SK-N-SH treated with all-trans-retinoic acid at 6 μM for 48 hours (cell line): ENCODE measurements around the gene DDIT4L.

Experiments used
- ESRRG ChIP-seq: fragments of 250-450 bp; sonication (Bioruptor Pico); IDR thresholded peaks from 2 replicates; pipeline ENCODE4 v1.6.1; 2021; ENCODE audit warnings: mild to moderate bottlenecking
- GLIS3 ChIP-seq: fragments of 250-450 bp; sonication (Bioruptor Pico); IDR thresholded peaks from 2 replicates; pipeline ENCODE4 v1.5.0; 2020; ENCODE audit warnings: mild to moderate bottlenecking, moderate library complexity
- OSR1 ChIP-seq: fragments of 250-450 bp; sonication (Bioruptor Pico); IDR thresholded peaks from 2 replicates; pipeline ENCODE4 v1.8.0; 2022; ENCODE audit warnings: moderate library complexity, mild to moderate bottlenecking, inconsistent platforms
- PATZ1 ChIP-seq: fragments of 250-450 bp; sonication (Bioruptor Pico); IDR thresholded peaks from 2 replicates; pipeline ENCODE4 v1.8.0; 2020; ENCODE audit warnings: mild to moderate bottlenecking, moderate library complexity, borderline replicate concordance
- TOX ChIP-seq: fragments of 250-450 bp; sonication (Bioruptor Pico); IDR thresholded peaks from 2 replicates; pipeline ENCODE4 v1.8.0; 2021; ENCODE audit warnings: mild to moderate bottlenecking, moderate library complexity, borderline replicate concordance
- ZC3H10 ChIP-seq: fragments of 250-450 bp; sonication (Bioruptor Pico); IDR thresholded peaks from 2 replicates; pipeline ENCODE4 v1.5.1; 2021; ENCODE audit warnings: mild to moderate bottlenecking, moderate library complexity
- ZNF565 ChIP-seq: fragments of 450-650 bp; formaldehyde crosslinking; conservative IDR thresholded peaks from 2 replicates; pipeline ENCODE4 v1.5.0; 2020; ENCODE audit warnings: low read depth, mild to moderate bottlenecking, moderate library complexity
- TF ChIP-seq, protein P1 (sequence below): fragments of 250-450 bp; sonication (Bioruptor Pico); IDR thresholded peaks from 2 replicates; pipeline ENCODE4 v1.5.1; 2020; ENCODE audit warnings: low read depth, mild to moderate bottlenecking, moderate library complexity

DNA sequence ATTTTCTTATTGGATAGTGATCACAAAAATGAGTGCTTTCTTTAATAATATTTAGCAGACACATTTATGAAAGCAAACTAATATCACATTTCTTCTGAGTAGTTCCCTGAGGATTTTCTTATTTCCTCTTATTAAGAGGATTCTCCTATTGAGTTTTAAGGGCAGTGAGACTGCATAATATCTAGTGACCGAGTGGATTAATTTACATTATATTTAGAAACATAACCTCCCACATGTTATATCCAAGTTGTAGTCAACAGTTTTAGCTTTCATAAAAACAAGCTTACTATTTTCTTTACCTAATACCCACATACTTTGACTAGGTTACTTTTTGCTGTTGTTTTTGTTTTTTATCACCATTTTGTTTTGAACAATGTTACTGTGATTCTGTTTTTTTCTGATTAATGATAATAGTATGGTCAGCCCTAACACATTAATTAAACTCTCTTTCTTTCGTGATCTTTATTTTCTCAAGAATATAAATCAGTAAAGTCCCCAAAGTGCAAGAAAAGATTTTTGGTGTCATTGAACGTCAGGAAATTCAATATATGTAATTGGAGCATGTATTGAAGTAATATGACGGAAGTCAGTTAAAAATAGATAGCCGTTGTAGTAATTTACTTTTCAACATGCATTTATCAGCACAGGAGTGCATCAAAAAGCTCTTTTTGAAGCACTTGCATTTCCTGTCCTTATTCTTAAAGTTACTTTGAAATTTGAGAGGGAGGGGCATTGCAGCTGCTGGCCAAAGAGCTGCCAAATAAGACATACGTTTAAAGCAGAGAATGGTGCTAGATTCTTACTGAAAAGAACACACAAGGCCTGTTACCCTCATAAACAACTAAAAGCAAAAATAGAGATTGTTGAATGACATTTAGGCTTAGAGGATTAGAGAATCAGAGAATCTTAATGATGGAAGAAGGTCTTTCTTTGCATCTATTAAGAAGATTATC lies 25.2 kb downstream of the DDIT4L start:
- TF ChIP-seq ZNF565 (CRISPR knock-in tag) (no peak), ZC3H10 (CRISPR knock-in tag) (no peak), OSR1 (CRISPR knock-in tag) (no peak), ESRRG (CRISPR knock-in tag) (no peak), TOX (CRISPR knock-in tag) (no peak), PATZ1 (CRISPR knock-in tag) (no peak), GLIS3 (CRISPR knock-in tag) (no peak)
- TF ChIP-seq, protein P1, sequence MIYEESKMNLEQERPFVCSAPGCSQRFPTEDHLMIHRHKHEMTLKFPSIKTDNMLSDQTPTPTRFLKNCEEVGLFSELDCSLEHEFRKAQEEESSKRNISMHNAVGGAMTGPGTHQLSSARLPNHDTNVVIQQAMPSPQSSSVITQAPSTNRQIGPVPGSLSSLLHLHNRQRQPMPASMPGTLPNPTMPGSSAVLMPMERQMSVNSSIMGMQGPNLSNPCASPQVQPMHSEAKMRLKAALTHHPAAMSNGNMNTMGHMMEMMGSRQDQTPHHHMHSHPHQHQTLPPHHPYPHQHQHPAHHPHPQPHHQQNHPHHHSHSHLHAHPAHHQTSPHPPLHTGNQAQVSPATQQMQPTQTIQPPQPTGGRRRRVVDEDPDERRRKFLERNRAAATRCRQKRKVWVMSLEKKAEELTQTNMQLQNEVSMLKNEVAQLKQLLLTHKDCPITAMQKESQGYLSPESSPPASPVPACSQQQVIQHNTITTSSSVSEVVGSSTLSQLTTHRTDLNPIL (CRISPR knock-in tag) = no peak
